ENCODE measurements around the gene OR1N2. TPM values are rescaled to one million over a fixed set of nuclear protein-coding genes. Genes with fewer than 3 reads are reported as not detected.

The OR1N2 gene, protein sequence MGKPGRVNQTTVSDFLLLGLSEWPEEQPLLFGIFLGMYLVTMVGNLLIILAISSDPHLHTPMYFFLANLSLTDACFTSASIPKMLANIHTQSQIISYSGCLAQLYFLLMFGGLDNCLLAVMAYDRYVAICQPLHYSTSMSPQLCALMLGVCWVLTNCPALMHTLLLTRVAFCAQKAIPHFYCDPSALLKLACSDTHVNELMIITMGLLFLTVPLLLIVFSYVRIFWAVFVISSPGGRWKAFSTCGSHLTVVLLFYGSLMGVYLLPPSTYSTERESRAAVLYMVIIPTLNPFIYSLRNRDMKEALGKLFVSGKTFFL
- total RNA-seq, result not detected

GRCh38 chr9:122552812-122553211, at the start of gene OR1N2:
Gene OR1N2, plus strand, starts transcription at chr9:122553112. Its CDS starts 100 bp downstream, at chr9:122553212.
- H3K4me1 ChIP-seq, result no peaks in the 10 kb centered on the region
- no peaks in the 10 kb centered on the region for H3K9me3 ChIP-seq
- WGBS, result 54% methylated on average over 2 of the region's 2 CpGs
- H3K27ac ChIP-seq, result no peak within 1 kb of the TSS
- H3K27me3 ChIP-seq, result no peaks in the 10 kb centered on the region
- no peak within 1 kb of the TSS for H3K4me3 ChIP-seq
- H3K36me3 ChIP-seq, result no peaks in the 10 kb centered on the region
- TF ChIP-seq POLR2AphosphoS5 (IDR thresholded peaks at IDR 0.05) (no peak), POLR2A (IDR thresholded peaks at IDR 0.05) (no peak), EP300 (IDR thresholded peaks at IDR 0.05) (no peak)
- TF ChIP-seq, protein P1, sequence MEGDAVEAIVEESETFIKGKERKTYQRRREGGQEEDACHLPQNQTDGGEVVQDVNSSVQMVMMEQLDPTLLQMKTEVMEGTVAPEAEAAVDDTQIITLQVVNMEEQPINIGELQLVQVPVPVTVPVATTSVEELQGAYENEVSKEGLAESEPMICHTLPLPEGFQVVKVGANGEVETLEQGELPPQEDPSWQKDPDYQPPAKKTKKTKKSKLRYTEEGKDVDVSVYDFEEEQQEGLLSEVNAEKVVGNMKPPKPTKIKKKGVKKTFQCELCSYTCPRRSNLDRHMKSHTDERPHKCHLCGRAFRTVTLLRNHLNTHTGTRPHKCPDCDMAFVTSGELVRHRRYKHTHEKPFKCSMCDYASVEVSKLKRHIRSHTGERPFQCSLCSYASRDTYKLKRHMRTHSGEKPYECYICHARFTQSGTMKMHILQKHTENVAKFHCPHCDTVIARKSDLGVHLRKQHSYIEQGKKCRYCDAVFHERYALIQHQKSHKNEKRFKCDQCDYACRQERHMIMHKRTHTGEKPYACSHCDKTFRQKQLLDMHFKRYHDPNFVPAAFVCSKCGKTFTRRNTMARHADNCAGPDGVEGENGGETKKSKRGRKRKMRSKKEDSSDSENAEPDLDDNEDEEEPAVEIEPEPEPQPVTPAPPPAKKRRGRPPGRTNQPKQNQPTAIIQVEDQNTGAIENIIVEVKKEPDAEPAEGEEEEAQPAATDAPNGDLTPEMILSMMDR (IDR thresholded peaks at IDR 0.05), result no peak
- no peak for DNase-seq (ENCODE audit: low spot score in 2 of 2)

DNA sequence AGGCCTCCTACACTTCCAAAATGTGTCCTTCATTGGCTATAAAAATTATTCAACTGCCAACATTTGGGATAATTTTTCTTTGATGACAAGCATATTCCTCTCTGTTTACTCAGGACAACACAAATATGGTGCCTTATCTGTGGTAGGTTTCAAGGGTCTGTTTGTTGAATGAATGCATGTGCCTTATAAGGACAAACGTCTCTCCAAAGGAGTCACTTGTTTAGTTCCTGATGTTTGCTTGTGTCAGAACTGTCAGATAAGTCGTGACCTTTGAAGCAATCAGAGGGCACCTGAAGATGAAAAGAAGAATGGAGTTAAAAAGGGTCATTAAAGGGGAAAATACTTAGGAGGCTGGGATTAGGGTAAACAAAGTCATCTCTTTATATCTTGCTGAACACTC, 45.9 kb upstream of the OR1N2 start:
- Histone ChIP-seq H3K27ac (no peak overlapping the region), H3K4me3 (no peak overlapping the region), H3K27me3 (no peaks in the 10 kb centered on the region), H3K9me3 (no peaks in the 10 kb centered on the region), H3K36me3 (no peaks in the 10 kb centered on the region), H3K4me1 (no peaks in the 10 kb centered on the region)
- 58% methylated on average over 2 of the region's 2 CpGs for WGBS
- TF ChIP-seq, protein P1 (IDR thresholded peaks at IDR 0.05), result no peak
- TF ChIP-seq EP300 (IDR thresholded peaks at IDR 0.05) (no peak), POLR2A (IDR thresholded peaks at IDR 0.05) (no peak), POLR2AphosphoS5 (IDR thresholded peaks at IDR 0.05) (no peak)
- DNase-seq (ENCODE audit: low spot score in 2 of 2), result no peak

DNA sequence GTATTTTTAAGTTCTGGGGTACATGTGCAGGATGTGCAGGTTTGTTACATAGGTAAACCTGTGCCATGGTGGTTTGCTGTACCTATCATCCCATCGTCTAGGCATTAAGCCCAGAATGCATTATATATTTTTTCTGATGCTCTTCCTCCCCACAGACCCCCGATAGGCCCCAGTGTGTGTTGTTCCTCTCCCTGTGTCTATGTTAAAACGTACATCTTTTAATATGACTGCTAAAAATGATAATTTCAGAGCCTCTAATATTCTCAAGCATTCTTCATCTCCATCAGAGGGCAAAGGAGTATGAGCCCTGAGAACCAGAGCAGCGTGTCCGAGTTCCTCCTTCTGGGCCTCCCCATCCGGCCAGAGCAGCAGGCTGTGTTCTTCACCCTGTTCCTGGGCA, 42.4 kb upstream of the OR1N2 start, which contains the start of gene OR1J2:
OR1J2 (plus strand) TSS at position 301 of the 400 bp plus-strand sequence; CDS start at position 301, 0 bp downstream.
- DNase-seq (ENCODE audit: low spot score in 2 of 2), result no peak
- WGBS, result 81% methylated on average over 6 of the region's 6 CpGs
- Histone ChIP-seq H3K4me3 (no peak within 1 kb of the TSS), H3K27ac (no peak within 1 kb of the TSS), H3K9me3 (no peaks in the 10 kb centered on the region), H3K36me3 (no peaks in the 10 kb centered on the region), H3K27me3 (no peaks in the 10 kb centered on the region), H3K4me1 (no peaks in the 10 kb centered on the region)
- TF ChIP-seq EP300 (IDR thresholded peaks at IDR 0.05) (no peak), POLR2A (IDR thresholded peaks at IDR 0.05) (no peak), POLR2AphosphoS5 (IDR thresholded peaks at IDR 0.05) (no peak)
- TF ChIP-seq, protein P1 (IDR thresholded peaks at IDR 0.05), result no peak

DNA sequence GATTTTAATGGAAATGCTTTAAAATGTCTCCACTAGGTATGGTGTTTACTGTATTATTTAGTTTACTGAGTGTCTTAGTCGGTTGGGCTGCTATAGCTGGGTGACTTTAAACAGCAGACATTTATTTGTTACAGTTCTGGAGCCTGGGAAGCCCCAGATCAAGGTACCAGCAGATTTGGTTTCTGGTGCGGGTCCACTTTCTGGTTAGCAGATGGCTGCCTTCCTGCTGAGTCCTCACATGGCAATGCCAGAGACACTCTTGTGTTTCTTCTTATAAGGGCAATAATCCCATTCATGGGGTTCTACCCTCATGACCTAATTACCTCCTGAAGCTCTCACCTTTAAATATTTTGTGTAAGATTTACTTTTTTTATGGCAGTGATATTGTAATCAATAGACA, 34.7 kb upstream of the OR1N2 start:
- Histone ChIP-seq H3K27me3 (no peaks in the 10 kb centered on the region), H3K4me3 (no peak overlapping the region), H3K36me3 (no peaks in the 10 kb centered on the region), H3K27ac (no peak overlapping the region), H3K9me3 (no peaks in the 10 kb centered on the region), H3K4me1 (no peaks in the 10 kb centered on the region)
- DNase-seq (ENCODE audit: low spot score in 2 of 2), result no peak
- 58% methylated on average over 2 of the region's 2 CpGs for WGBS
- TF ChIP-seq, protein P1 (IDR thresholded peaks at IDR 0.05), result no peak
- TF ChIP-seq EP300 (IDR thresholded peaks at IDR 0.05) (no peak), POLR2AphosphoS5 (IDR thresholded peaks at IDR 0.05) (no peak), POLR2A (IDR thresholded peaks at IDR 0.05) (no peak)

GRCh38 chr9:122518841-122519240, 34.1 kb upstream of the OR1N2 start, which contains the start of gene OR1J4:
Gene OR1J4, plus strand, starts transcription at chr9:122519141. Its CDS starts 0 bp downstream, at chr9:122519141.
- no peak for DNase-seq (ENCODE audit: low spot score in 2 of 2)
- WGBS, result 84% methylated on average over 4 of the region's 4 CpGs
- Histone ChIP-seq H3K4me3 (no peak within 1 kb of the TSS), H3K27ac (no peak within 1 kb of the TSS), H3K9me3 (no peaks in the 10 kb centered on the region), H3K36me3 (no peaks in the 10 kb centered on the region), H3K4me1 (no peaks in the 10 kb centered on the region), H3K27me3 (no peaks in the 10 kb centered on the region)
- no peak for TF ChIP-seq POLR2AphosphoS5 (IDR thresholded peaks at IDR 0.05)
- no peak for TF ChIP-seq EP300 (IDR thresholded peaks at IDR 0.05)
- TF ChIP-seq, protein P1 (IDR thresholded peaks at IDR 0.05), result no peak
- TF ChIP-seq POLR2A (IDR thresholded peaks at IDR 0.05), result no peak

All from suprapubic skin (tissue), 4 donors.